HG02970 (cell line): Measurements from ENCODE around the gene IL22RA2.
"Not testable (repeated sequence)": the region's sequence is repeated elsewhere in the genome, so short reads cannot be mapped to it uniquely, and the experiment has no call there.

Experiments
- ATAC-seq: cut with Tn5 transposase; IDR thresholded peaks from one replicate; pipeline ENCODE4 v1.9.1; 2021; ENCODE audit warnings: mild to moderate bottlenecking, moderate library complexity, moderate number of reproducible peaks; ENCODE audit not compliant: unreplicated experiment, low FRiP score

Gene IL22RA2

DNA sequence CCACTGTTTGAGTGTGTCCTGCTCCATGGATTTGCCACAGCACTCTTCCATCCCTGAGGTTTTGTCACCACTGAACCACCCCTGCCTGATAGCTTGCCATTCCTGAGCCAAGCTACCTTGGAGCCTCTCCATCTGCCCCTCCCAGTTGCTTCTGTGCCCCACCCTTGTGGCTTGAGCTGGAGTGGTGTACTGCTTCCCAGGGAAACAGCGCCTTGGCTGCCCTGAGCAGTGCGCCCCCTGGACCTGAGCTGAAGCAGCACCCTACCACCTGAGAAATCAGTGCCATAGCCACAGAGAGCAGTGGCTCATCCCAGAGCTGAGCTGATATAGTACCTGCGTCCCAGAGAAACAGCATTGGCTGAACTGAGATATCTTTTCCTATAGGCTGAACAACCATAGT is 40.3 kb downstream of the IL22RA2 start:
- ATAC-seq, result no peak

DNA sequence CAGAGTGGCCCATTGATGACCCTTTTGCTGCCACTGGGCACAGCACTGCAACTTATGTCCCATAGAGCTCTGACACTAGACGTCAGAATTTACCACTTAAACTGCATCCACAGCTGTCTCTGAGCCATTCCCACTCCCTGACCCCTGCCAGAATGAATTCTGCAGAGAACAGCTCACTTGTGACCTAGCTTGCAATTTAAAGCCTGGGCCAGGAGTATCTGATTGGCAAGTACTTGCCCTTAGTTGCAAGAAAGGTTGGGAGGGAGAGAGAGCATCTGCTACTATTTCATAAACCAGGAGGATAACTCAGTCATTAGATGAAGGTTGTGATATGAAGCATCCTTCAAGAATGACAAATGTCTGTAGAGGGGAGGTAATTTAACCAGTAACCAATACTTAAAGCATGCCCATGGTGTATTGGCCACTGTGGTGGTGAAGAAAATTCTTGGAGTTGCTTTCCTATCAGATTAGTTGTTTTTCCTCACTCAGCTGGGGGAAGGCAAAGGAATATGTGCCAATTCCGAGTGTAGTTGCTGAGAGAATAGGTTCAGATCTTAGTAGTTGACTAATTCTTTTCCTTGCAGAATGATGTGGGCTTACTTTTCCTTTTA is 46.5 kb downstream of the IL22RA2 start:
- no peak for ATAC-seq

DNA sequence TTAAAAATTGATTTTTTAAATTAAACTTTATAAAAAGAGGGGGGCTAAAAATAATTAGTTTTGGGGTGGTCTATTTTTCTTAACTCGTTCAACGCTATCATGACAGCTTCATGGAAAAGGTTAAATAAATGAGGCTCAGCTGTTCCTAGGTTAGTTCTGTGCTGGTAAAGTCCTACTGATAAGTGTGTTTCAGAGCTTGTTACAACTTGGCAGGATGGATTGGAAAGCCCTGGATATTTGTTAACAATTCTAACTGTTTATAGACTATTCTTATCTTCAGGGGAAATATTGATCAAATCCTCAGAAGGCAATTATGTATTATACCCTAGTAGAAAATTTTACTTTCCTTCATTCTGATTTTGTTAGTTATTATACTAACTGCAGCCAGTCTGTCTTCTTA is 50.4 kb downstream of the IL22RA2 start:
- ATAC-seq, result no peak

DNA sequence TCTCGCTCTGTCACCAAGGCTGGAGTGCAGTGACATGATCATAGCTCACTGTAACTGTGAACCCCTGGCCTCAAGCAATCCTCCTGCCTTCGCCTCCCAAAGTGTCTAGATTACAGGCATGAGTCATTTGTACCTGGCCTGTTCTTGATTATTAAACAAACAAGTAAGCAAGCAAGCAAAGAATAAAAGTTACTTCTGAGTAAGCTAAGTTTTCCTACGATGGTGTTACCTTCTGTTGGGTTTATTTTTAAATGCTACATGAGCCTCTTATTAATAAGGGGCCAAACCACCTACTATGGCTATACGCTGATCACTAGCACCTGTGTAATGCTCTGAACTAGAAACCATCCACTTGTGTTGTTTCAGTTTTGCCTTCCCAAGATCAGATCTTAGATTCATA is 50.8 kb downstream of the IL22RA2 start:
- ATAC-seq, result no peak

DNA sequence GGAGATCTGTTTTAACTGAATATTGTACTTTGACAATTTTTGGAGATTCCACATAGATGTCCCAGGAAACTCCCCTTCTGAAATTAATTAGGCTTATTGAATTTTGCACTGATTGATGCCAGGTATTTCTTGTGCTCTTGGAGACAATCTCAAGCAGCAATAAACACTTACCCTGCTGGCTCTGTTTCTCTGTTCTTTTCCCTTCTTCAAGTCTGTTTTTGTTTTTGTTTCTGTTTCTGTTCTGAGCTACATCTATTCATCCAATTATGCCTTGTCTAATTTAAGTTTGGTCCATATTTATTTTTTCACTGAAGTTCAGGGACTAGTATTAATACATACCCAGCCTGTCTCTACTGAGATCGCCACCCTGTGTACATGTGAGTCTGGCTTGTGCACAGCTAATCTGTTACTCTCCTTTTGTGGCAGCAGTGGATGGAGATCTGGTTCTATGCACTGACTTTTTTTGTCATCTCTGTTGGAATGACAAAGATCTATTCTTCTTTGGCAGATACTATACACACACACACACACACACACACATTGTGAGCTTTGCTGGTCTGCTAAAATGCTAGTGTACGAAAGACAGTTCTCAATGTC is 51.9 kb downstream of the IL22RA2 start:
- ATAC-seq, result no peak

DNA sequence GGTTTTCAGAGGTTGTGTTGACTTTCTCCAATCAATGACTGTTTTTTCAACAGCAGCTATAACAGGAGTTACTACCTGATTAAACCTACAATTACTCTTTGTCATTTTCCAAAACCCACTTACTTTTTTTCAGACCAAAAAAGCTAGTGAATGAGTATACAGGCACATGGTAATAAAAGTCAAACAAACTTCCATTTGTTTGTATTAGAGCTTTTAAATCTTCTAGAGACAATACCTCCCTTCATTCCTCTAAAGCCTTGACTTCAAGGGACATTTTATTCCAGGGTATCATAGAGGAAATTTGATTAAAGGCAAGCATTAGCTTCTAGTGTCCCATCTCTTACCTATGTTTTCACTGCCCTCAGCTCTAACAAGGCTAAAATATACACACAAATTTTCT is 52.7 kb downstream of the IL22RA2 start:
- ATAC-seq, result no peak

DNA sequence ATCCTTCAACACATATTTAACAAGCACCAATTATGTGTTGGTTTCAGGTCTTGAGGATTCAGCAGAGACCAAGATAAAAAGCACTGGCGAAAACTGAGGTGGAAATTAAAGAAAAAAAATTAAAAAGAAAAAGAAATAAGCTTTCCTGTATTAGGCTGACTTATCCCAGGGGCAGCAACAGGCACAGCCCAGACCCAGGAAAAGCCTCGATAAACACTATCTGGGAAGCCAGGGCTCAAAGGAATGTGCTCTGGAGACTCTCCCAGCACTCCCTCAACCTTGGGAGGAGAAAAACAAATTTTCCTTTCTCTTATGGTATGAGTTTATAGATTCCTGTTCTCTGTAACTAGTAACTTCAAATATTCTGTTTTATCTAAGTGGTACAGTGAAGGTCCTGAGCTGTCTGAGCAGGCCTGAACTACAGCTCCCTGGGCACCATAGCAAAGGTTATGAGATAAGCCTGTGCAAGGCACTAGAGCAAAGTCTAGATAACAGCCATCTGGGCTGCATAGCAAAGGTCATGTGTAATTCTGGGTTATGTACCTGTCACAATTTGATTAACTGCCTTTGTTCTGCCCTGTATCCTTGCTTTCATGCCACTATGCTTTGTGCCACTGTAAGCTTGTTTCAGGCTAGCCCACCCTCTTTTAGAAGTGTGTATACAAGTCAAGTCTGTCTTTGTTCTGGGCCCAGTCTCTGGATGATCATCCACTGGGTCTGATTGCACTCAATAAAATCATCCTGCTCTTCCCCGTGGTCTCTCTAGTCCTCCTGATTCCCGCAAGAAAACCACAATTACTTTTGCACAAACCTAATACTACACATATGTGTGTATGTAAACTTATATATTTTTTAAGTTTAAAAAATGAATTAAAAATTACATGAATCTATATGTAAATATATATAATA is 54.0 kb downstream of the IL22RA2 start:
- ATAC-seq, result no peak

DNA sequence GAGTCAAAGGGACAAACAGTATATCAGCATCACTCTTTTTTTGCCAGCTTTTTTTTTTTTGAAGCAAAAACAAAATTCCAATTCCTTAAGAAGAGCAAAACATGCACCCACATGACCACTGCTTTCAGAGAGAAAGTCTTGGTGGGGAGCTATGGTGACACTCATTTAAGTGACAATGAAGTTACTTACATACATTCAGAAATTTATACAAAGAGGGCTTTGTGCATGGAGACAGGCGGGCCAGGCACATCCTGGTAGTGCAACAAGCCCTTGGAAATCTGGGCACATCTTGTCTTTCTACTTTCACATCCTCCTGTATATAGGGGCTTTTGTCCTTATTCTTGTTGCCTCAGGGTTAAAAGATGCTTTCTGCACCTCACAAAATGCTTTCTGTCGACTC is 55.9 kb downstream of the IL22RA2 start:
- no peak for ATAC-seq

DNA sequence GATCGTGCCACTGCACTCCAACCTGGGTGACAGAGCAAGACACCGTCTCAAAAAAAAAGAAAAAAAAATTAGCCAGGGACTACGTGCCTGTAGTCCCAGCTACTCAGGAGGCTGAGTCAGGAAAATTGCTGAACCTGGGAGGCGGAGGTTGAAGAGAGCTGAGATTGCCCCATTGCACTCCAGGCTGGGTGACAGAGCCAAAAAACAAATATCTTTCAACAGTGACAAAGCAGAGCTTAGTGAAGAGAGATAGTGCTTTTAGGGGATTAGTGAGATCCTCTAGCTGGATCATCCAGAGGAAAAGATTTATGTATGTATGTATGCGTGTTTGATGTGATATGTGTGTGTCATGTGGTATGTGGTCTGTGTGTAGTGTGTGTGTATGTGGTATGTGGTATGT is 56.6 kb downstream of the IL22RA2 start:
- ATAC-seq, result no peak

DNA sequence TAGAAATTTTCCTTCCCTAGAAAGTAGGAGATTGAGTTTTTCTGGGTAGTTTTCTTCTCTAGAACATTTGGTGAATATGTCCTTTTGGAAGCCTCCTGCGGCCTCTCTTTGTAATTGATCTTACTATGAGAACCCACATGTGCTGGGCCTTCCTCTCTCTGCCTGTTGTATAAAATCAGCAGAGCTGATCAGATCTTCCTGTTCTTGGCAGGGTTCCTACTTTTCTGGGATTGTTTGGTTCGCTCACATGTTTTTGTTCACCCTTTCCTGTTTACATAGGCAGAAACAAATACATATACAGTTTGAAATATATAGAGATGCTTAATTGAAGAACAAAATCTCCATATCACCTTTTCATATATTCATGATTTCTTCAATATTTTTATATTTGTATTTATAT is 57.8 kb downstream of the IL22RA2 start:
- no peak for ATAC-seq

DNA sequence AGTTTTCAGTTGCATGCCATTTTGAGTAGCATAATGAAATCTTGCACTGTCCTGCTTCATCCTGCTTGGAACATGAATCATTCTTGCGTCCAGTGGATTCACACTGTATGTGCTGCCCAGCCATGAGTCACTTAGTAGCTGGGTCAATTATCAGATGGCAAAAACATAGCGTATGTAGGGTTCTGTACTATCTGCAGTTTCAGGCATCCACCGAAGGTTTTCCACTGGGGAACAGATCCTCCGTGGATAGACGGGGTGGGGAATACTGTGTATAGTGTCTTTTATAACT is 61.4 kb downstream of the IL22RA2 start:
- ATAC-seq, result no peak

DNA sequence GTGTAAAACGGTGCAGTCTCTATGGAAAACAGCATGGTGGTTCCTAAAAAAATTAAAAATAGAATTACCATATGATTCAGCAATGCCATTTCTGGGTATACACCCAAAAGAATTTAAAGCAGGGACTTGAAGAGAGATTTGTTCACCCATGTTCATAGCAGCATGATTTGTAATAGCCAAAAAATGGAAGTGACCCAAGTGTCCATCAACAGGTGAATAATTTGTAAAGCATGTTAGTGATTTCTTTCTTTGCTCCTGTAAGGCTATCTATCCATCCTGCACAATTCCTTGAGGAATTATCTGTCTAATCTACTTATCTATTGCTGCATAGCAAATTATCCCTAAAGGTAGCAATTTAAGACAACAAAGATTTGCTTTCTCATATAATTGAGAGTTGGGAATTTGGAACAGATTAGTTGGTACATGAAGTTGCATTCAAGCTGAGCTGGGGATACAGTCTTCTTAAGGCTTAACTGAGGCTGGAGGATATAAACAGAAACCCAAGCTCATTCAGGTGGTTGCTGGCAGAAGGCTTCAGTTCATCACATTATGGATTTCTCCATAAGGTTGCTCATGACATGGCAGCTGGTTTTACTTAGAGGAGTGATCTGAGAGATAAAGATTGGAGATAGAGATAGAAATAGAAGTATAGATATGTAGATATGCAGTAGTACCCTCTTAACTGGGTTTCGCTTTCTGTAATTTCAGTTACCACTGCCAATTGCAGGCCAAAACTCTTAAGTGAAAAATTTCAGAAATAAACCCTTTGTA is 62.0 kb downstream of the IL22RA2 start:
- ATAC-seq, result no peak

DNA sequence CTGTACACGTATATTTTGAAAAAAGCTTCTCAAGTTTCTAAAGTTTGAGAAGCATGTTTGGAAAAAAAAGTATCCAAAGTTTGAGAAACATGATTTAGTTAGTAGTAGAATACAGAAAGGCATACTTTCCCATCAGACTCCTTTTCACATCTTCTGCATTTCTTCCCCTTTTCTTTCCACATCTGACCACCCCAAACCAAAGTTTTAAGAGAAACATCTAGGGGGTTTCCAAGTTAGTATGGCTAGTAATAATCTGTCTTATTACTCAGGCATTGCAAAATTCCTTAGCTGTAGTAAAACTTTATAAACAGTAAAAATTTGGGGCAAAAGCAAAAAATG is 65.7 kb downstream of the IL22RA2 start:
- no peak for ATAC-seq

DNA sequence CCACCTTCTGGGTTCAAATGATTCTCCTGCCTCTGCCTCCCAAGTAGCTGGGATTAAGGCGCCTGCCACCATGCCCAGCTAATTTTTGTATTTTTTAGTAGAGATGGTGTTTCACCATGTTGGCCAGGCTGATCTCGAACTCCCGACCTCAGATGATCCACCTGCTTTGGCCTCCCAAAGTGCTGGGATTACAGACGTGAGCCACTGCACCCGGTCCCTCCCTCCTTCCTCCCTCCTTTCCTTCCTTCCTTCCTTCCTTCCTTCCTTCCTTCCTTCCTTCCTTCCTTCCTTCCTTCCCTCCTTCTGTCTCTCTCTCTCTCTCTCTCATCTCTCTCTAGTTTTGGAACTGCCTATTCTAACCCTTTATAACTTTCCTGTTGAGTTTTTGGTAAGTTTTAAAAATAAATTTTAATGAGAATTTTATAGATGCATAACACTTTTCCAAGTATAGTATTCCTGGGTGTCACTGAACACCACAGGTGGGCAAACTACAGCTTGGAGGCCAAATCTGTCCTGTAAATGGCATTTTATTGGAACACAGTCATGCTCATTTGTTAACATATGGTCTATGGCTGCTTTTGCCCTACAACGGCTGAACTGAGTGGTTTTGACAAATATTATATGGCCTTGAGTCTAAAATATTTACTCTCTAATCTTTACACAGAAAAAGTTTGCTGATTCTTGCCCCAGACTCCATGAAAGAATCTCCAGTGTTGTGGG is 66.2 kb downstream of the IL22RA2 start:
- ATAC-seq, result not testable (repeated sequence)

DNA sequence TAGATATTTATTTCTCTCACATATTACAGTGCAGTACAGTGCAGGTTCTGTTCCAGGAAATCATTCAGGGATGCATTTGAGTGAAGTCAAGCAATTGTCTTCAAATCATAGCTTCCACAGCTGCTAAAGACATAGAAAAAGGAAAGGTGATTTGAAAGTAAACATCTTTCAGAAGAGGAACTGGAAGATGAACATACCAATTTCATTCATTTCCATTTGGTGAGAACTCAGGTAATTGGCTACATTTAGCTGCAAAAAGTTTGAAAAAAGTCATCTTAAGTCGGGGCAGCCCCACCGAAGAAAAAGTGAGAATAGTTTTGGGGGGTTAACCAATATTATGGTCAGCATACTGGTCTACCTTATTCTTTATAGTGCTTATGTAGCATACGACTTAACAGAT is 67.3 kb downstream of the IL22RA2 start:
- ATAC-seq, result no peak

DNA sequence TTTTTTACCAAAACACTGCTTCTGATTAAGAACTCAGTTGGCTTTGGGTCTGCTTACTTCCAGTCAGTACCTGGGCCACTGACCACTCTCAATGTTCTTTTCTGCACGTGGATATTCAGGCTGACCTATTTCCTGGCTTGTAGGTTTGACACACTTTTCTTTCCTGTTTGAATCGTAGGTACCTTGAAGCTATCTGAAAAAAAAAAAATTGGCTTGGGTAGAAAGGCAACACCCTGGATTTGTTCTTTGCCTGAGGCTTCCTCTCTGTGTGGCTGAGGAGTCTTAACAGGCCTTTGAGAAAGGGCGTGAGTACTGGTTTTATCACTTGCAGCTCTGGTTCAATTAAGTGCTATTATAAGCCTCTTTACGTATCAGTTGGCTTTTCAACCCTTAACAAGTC is 68.1 kb downstream of the IL22RA2 start:
- ATAC-seq, result no peak

DNA sequence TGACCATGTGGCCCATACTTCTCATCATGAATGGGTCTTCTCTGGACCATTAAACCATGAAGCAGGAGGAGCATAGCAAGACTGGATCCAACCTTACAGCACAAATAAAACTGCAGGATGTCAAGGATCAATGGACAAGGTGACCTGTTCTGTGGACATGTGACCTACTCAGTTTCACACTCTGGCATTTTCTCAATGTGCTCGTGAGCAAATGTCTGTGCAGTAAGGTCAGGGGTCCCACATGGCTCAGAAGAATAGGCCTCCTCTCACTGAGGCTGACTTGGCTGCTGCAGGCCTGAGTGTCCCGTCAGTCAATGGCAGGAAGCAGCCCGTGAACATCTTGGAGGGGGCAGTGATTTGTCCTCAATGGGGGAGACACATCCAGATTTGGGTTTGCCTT is 68.5 kb downstream of the IL22RA2 start:
- no peak for ATAC-seq

DNA sequence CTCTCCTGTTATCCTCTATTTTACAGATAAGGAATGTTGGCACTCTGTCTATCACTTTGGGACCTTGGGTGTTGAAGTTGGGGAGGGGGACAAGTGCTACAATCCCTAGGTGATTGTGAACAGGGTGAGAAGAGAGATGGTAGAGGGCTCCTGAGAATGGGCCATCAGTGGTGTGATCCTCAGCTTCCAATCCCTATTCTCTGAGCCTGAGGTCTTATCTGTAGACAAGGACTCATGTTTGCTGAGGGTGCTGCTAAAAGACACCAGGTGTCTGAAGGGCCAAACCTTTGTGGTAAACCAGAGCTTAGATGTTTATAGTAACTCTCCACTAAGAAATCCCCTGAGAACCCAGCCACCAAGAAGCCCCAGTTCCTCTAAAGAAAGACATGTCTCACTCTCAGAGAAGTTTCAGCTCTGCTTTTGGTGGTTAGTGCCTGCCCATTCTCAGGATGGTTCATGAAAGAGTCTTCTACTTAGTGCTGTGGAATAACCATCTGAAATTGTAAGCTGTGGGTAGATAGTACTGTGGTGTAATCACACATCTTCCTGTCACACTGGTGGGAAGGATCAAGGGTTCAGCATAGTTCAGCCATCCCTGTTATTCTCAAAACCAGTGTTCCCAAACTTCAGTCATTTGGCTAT is 70.5 kb downstream of the IL22RA2 start:
- ATAC-seq, result peak; percentile 77

DNA sequence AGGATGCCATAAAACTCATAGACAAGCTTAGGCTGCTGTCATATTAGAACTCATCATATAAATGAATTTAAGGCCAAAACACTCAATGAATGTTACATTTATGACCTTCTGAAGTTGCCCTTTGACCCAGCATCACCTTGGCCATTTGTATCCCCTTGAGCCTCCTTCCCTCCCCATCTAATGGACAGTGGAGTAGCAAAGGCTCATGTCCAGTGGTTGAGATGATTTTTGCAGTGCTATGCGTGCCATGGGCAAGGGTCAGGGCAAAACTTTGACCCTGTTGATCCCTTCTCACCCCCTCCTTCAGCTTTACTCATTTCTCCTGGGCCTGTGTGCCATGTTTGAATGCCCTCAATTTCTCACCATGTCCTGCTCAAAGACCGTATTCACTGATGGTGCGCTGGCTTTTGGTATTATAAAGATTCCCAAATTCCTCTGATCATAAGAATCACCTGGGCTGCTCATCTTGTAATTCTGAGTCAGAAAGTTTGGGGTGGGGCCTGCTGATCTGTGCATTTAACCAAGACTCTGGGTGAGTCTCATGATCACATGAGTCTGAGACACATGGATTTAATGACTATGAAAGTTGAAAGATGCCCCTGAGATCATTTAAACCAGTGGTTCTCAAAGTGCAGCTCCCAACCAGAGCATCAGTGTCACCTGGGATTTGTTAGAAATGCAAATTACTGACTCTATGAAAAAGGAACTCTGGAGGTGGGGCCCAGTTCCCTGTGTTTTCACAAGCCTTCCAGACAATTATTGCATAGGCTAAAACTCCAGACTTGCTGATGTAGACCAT is 71.2 kb downstream of the IL22RA2 start:
- peak; percentile 18 for ATAC-seq
